Pancreas (tissue), 10 donors: ENCODE measurements around the gene MEF2D. TPM values are rescaled to one million over a fixed set of nuclear protein-coding genes. Genes with fewer than 3 reads are reported as not detected.

Experiments
- ATAC-seq, 4 donors: fragments of 200-7000 bp; cut with Tn5 transposase; one replicate each; pipeline versions ENCODE4 v1.8.0 to v1.9.1; 2020; ENCODE audit warnings: mild to moderate bottlenecking in 4 of 4, moderate library complexity in 4 of 4
- DNase-seq, 6 donors: peaks; one replicate each; pipeline ENCODE4 v3.0.0-alpha.2; 2020
- FAIRE-seq: peaks from 2 replicates; lab custom pipeline; 2012; peaks lifted over from hg19 to GRCh38; lab: Jason Lieb, UNC
- H3K27ac ChIP-seq, 4 donors: fragments of 200-600 bp; sonication (generic); 1 replicate in 3 of 4; 2 replicates in 1 of 4; pipeline versions ENCODE4 v1.5.0 to v1.8.0; 2020
- H3K27me3 ChIP-seq, 4 donors: fragments of 200-600 bp; one replicate each; pipeline ENCODE4 v1.8.0; 2021
- H3K36me3 ChIP-seq, 3 donors: fragments of 200-600 bp; sonication (generic) in 1 of 3; one replicate each; pipeline versions ENCODE4 v1.5.0 to v1.8.0; 2020 to 2021
- H3K4me1 ChIP-seq, 3 donors: fragments of 200-600 bp; one replicate each; pipeline ENCODE4 v1.8.0; 2021
- H3K4me3 ChIP-seq, 4 donors: fragments of 200-600 bp; sonication (generic) in 2 of 4; one replicate each; pipeline versions ENCODE4 v1.5.0 to v1.8.0; 2020 to 2021
- H3K9me3 ChIP-seq, 4 donors: fragments of 200-600 bp; one replicate each; pipeline ENCODE4 v1.8.0; 2021
- WGBS, 2 donors: extraction: QIAGEN DNeasy Blood & Tissue Kit; methylation state at CpG; one replicate each; pipeline ENCODE4 v1.1.7; 2013; 5-methylcytosine and 5-hydroxymethylcytosine counted together
- intact Hi-C, 3 donors: fragments of 100-400 bp; cut with DNase I; formaldehyde crosslinking; loops; one replicate each; pipeline versions ENCODE4 v1.11.1 to v1.14.2; 2022
- polyA plus RNA-seq, 2 donors: library from polyadenylated mRNA; stranded (reverse); fragments of 200-250 nt; gene quantifications; one replicate each; pipeline ENCODE4 v1.2.3, GENCODE V29; 2013
- total RNA-seq, 6 donors: library from RNA; stranded (reverse); fragmentation: NEBNext Ultra II Directional in 4 of 6; extraction: Animal tissue kit (Norgen Biotek cat#: 25700) in 4 of 6; gene quantifications; one replicate each; pipeline versions ENCODE4 v1.2.1 to v1.2.4, GENCODE V29; 2021 to 2023
- TF ChIP-seq, protein P1 (sequence below), 4 donors: fragments of 200-600 bp; sonication (generic) in 3 of 4; IDR thresholded peaks; one replicate each; pipeline versions ENCODE4 v1.5.0 to v1.8.0; 2021; ENCODE audit warnings: antibody characterized with exemption in 4 of 4
- donor health status: healthy with polysubstance abuse.
- donor health status: DM: no; HTN: no; CAD: no; lungs with moderate emphysema.
- donor health status: DM: no; HTN: no; CAD: no.
- donor health status: control.
- donor health status: control.
- donor health status: Bipolar disorder and iron deficiency.
- donor health status: DM: yes; HTN: yes; CAD: no.
- donor health status: DM: no; HTN: no; CAD: no.
- donor health status: DM: no; HTN: no; CAD: no.
- donor health status: DM: yes; HTN: yes; CAD: no.

Gene MEF2D
- total and polyA plus RNA-seq, 8 donors: 15.7 to 31.8 (median 23.6) TPM

DNA sequence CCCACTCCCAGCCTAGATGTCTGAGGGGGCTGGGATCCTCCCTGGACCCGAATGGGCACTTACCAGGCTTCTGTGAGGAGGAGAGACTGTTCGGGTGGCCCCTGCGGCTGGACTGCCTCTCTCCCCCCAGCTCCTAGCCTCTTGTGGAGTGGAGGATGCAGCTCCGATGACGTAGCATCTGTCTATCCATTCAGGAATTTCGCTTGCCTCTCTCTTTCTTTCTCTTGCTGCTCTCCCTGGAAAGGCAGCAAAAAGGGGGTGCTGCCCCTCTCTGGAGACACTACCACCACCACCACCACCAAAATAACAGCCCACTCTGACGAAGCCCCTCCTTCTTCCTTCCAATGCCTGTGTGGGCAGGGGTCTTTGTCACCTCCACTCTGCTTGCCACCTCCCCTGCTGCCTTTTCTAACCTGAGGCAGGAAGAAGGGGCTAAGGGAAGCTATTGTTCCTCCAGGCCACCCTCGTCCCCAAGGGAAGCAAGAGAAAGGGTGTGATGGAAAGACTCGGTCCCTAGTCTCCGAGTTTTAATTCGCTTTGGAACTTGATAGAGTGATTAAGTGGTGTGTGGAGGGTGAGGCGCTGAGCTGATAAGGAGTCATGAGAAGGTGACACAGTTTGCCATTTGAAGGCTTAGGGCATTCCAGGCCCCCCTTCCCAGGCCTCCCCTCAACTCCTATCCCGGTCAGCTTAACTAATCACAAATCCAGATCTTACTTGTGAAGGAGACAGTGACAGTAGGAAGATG, 71.1 kb downstream of the MEF2D start:
- Histone ChIP-seq H3K4me3 (no peak overlapping the region), H3K27ac (no peak overlapping the region), H3K4me1 (no peaks in the 10 kb centered on the region), H3K27me3 (peaks cover 0 to 9% (median 0%) of the 10 kb centered on the region in 4 donors), H3K9me3 (no peaks in the 10 kb centered on the region), H3K36me3 (no peaks in the 10 kb centered on the region)
- ATAC-seq: no peak
- intact Hi-C loops: no loop called here
- 6 to 9% methylated on average over 13 of the region's 13 CpGs for WGBS, 2 donors
- DNase-seq: no peak
- TF ChIP-seq, protein P1, sequence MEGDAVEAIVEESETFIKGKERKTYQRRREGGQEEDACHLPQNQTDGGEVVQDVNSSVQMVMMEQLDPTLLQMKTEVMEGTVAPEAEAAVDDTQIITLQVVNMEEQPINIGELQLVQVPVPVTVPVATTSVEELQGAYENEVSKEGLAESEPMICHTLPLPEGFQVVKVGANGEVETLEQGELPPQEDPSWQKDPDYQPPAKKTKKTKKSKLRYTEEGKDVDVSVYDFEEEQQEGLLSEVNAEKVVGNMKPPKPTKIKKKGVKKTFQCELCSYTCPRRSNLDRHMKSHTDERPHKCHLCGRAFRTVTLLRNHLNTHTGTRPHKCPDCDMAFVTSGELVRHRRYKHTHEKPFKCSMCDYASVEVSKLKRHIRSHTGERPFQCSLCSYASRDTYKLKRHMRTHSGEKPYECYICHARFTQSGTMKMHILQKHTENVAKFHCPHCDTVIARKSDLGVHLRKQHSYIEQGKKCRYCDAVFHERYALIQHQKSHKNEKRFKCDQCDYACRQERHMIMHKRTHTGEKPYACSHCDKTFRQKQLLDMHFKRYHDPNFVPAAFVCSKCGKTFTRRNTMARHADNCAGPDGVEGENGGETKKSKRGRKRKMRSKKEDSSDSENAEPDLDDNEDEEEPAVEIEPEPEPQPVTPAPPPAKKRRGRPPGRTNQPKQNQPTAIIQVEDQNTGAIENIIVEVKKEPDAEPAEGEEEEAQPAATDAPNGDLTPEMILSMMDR (IDR thresholded peaks at IDR 0.05): no peak
- FAIRE-seq: no peak

DNA sequence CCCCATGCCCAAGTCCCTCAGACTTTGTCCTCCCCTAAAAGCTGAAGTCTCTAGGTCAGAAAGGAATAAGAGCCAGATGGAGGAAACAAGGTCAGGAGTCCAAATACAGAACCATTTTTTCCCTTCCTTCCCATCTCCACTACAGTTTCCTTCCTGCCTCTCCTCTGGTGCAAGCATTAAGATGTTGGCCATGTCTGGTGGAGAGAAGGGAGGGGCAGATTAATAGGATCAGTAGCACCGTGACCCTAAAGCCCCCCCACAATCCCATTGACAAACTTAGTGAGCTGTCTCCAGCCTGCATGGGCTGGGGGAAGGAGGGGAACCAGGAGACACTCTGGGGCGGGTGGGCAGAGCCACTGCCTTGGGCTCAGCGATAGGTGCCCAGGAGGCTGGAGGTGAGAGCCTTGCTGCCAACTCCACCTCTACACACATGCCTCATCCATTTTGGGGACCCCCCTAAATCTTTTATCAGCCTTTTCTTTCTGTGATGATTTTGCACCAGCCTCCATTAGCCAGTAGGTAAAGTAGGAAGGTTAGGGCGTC, 71.8 kb downstream of the MEF2D start:
- Histone ChIP-seq H3K27me3 (peaks cover 0 to 7% (median 0%) of the 10 kb centered on the region in 4 donors), H3K4me3 (no peak overlapping the region), H3K4me1 (no peaks in the 10 kb centered on the region), H3K36me3 (no peaks in the 10 kb centered on the region), H3K27ac (no peak overlapping the region), H3K9me3 (no peaks in the 10 kb centered on the region)
- ATAC-seq (no peak), FAIRE-seq (no peak), DNase-seq (no peak)
- intact Hi-C loops: no loop called here
- WGBS, 2 donors: 9 to 21% methylated on average over 4 of the region's 4 CpGs
- TF ChIP-seq, protein P1 (IDR thresholded peaks at IDR 0.05): no peak

DNA sequence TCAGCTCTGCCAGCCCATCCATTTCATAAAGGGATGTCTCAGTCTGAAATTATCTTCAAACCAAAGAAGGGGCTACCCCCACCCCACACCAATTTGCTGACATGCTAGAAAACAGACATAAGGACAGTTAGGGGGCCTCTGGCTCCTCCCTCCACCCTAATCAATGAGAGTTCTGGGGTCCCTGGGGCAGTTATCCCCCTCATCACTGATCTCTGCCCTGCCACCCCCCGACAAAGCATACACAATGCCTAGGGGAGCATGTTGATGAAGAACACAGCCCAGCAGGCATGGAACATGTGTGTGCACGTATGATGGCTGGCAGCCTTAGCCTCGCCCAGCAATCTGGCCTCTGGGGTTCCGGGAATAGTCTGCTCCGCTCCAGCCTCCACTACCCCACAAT, 72.6 kb downstream of the MEF2D start:
- 61 to 77% methylated on average over 5 of the region's 5 CpGs for WGBS, 2 donors
- FAIRE-seq (no peak), DNase-seq (no peak), ATAC-seq (no peak)
- Histone ChIP-seq H3K27me3 (peaks cover 0 to 5% (median 0%) of the 10 kb centered on the region in 4 donors), H3K4me3 (no peak overlapping the region), H3K9me3 (no peaks in the 10 kb centered on the region), H3K36me3 (no peaks in the 10 kb centered on the region), H3K4me1 (no peaks in the 10 kb centered on the region), H3K27ac (no peak overlapping the region)
- TF ChIP-seq, protein P1 (IDR thresholded peaks at IDR 0.05): no peak
- intact Hi-C loops: no loop called here

DNA sequence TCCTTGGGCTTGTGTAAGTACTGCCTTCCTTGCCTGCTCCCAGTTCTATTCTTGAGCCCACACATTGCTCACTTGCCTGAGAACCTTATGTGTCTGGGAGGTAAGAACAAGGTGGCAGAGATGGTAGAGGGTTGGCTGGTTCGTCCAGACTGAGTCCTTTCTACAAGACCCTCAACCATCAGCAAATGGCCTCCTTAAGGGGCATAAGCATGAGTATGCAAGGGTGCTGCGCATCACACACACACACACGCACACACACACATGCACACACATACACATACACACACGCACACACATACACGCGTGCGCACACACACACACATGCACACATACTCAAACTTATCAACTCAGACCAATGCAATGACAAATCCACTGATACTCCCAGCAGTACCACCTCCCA, 74.6 kb downstream of the MEF2D start:
- WGBS, 2 donors: 87 to 92% methylated on average over 7 of the region's 7 CpGs
- Histone ChIP-seq H3K9me3 (no peaks in the 10 kb centered on the region), H3K36me3 (no peaks in the 10 kb centered on the region), H3K27ac (no peak overlapping the region), H3K27me3 (peaks cover 0 to 5% (median 0%) of the 10 kb centered on the region in 4 donors), H3K4me3 (no peak overlapping the region), H3K4me1 (peaks cover 4 to 14% (median 4%) of the 10 kb centered on the region in 3 donors)
- intact Hi-C loops: no loop called here
- no peak for ATAC-seq
- FAIRE-seq: no peak
- DNase-seq: no peak
- TF ChIP-seq, protein P1 (IDR thresholded peaks at IDR 0.05): no peak
